Measurements from ENCODE around the gene COX6A2.

- TF ChIP-seq CTCF (IDR thresholded peaks at IDR 0.05) = no peak
- no peak for TF ChIP-seq POLR2AphosphoS5 (IDR thresholded peaks at IDR 0.05)
- no peak for TF ChIP-seq POLR2A (IDR thresholded peaks at IDR 0.05)
Measured at GRCh38 chr16:31470615-31471014, 42.5 kb upstream of the COX6A2 start.

All from breast epithelium (tissue), 3 donors.